Measurements from ENCODE around the gene TMSB15C. TPM values are rescaled to one million over a fixed set of nuclear protein-coding genes. Genes with fewer than 3 reads are reported as not detected.

The TMSB15C gene
- total and polyA plus RNA-seq, 2 experiments from 2014 or later: 0.95 to 7.5 TPM

- Histone ChIP-seq H3K4me3 (no peak overlapping the region), H2AFZ (no peak overlapping the region), H3K4me1 (ENCODE audit: insufficient read depth) (no peaks in the 10 kb centered on the region), H3K36me3 (replicated peaks; ENCODE audit: insufficient read depth, low read depth) (no peaks in the 10 kb centered on the region), H3K9me3 (ENCODE audit: low read depth) (no peaks in the 10 kb centered on the region), H3K27ac (no peak overlapping the region), H3K4me2 (no peak overlapping the region), H4K20me1 (ENCODE audit: insufficient read depth, poor library complexity, severe bottlenecking) (no peaks in the 10 kb centered on the region), H3K9me2 (replicated peaks; ENCODE audit: insufficient read depth) (no peaks in the 10 kb centered on the region), H3K79me2 (no peaks in the 10 kb centered on the region), H3K27me3 (no peaks in the 10 kb centered on the region)
- no peak for DNase-seq (ENCODE audit: low spot score)
- 70% methylated on average over 11 of the region's 11 CpGs for WGBS (ENCODE audit: low lambda C conversion rate, missing lambda C conversion rate)
- TF ChIP-seq CTCF (IDR thresholded peaks at IDR 0.05; ENCODE audit: poor library complexity) (no peak), EZH2phosphoT487 (IDR thresholded peaks at IDR 0.05; ENCODE audit: low read depth, severe bottlenecking, unreplicated experiment) (no peak)
Observed at GRCh38 chrX:104105330-104106262, 29.6 kb upstream of the TMSB15C start.

- WGBS (ENCODE audit: low lambda C conversion rate, missing lambda C conversion rate): 81% methylated on average over 10 of the region's 10 CpGs
Observed at GRCh38 chrX:104104676-104105075, 28.6 kb upstream of the TMSB15C start.

DNA sequence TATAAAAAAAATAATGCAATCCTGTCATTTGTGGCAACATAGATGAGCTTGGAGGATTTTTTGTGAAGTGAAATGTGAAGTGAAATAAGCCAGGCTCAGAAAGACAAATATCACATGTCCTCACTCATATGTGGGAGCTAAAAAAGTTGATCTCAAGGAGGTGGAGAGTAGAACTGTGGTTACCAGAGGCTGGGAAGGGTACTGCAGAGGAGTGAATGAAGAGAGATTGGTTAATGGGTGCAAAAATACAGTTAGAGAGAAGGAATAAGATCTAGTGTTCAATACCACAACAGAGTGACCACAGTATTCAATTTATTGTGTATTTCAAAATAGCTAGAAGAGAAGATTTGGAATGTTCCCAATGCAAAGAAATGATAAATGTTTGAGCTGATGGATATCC, 22.9 kb upstream of the TMSB15C start:
- H4K20me1 ChIP-seq (ENCODE audit: insufficient read depth, poor library complexity, severe bottlenecking): no peaks in the 10 kb centered on the region
- TF ChIP-seq EZH2 (IDR thresholded peaks at IDR 0.05; ENCODE audit: borderline replicate concordance) (no peak), EZH2phosphoT487 (IDR thresholded peaks at IDR 0.05; ENCODE audit: low read depth, severe bottlenecking, unreplicated experiment) (no peak), CTCF (IDR thresholded peaks at IDR 0.05; ENCODE audit: poor library complexity) (no peak)
- no peak for DNase-seq (ENCODE audit: low spot score)
- H3K9me3 ChIP-seq (ENCODE audit: low read depth): no peaks in the 10 kb centered on the region
- no peaks in the 10 kb centered on the region for H3K36me3 ChIP-seq (replicated peaks; ENCODE audit: insufficient read depth, low read depth)
- H3K4me1 ChIP-seq (ENCODE audit: insufficient read depth): no peaks in the 10 kb centered on the region
- no peak overlapping the region for H2AFZ ChIP-seq
- H3K79me2 ChIP-seq: no peaks in the 10 kb centered on the region
- H3K9me2 ChIP-seq (replicated peaks; ENCODE audit: insufficient read depth): no peaks in the 10 kb centered on the region
- H3K27me3 ChIP-seq: no peaks in the 10 kb centered on the region
- H3K27ac ChIP-seq: no peak overlapping the region
- H3K4me2 ChIP-seq: no peak overlapping the region
- no peak overlapping the region for H3K4me3 ChIP-seq

More at GRCh38 chrX:104104676-104105075, 28.6 kb upstream of the TMSB15C start:
- TF ChIP-seq EZH2 (IDR thresholded peaks at IDR 0.05; ENCODE audit: borderline replicate concordance) (no peak), EZH2phosphoT487 (IDR thresholded peaks at IDR 0.05; ENCODE audit: low read depth, severe bottlenecking, unreplicated experiment) (no peak), CTCF (IDR thresholded peaks at IDR 0.05; ENCODE audit: poor library complexity) (no peak)
- DNase-seq (ENCODE audit: low spot score): no peak
- Histone ChIP-seq H4K20me1 (ENCODE audit: insufficient read depth, poor library complexity, severe bottlenecking) (no peaks in the 10 kb centered on the region), H2AFZ (no peak overlapping the region), H3K9me2 (replicated peaks; ENCODE audit: insufficient read depth) (no peaks in the 10 kb centered on the region), H3K79me2 (no peaks in the 10 kb centered on the region), H3K27me3 (no peaks in the 10 kb centered on the region), H3K27ac (no peak overlapping the region), H3K9me3 (ENCODE audit: low read depth) (no peaks in the 10 kb centered on the region), H3K36me3 (replicated peaks; ENCODE audit: insufficient read depth, low read depth) (no peaks in the 10 kb centered on the region), H3K4me1 (ENCODE audit: insufficient read depth) (no peaks in the 10 kb centered on the region), H3K4me3 (no peak overlapping the region), H3K4me2 (no peak overlapping the region)

Data from hepatocyte (in vitro differentiated cells).